ENCODE data around the gene AP4M1.

DNA sequence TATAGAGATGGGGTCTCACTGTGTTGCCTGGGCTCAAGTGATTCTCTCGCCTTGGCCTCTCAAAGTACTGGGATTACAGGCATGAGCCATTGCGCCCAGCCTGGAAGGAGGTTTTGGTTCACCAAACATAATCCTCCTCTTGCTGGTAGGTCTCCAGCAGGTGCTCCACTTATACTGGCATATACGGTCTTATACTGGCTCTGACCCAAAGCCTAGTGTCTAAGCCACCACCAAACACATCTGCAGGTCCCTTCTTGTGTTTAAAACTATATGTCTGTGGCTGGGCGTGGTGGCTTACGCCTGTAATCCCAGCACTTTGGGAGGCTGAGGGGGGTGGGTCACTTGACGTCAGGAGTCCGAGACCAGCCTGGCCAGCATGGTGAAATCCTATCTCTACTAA is 30.7 kb downstream of the AP4M1 start:
- TF ChIP-seq CTCF (IDR thresholded peaks at IDR 0.05), result no peak
- no peak for TF ChIP-seq POLR2A (IDR thresholded peaks at IDR 0.05)

All from uterus (tissue), 2 donors.